GM12872 (cell line): ENCODE results near the gene RNF148.

ENCODE experiments used
- CTCF ChIP-seq: IDR thresholded peaks from 3 replicates; pipeline ENCODE4 v1.5.1; 2011; ENCODE audit warnings: low read depth, mild to moderate bottlenecking, low read length, moderate library complexity; ENCODE audit not compliant: insufficient read depth

Gene RNF148

GRCh38 chr7:122677149-122677548 lies 25.6 kb downstream of the RNF148 start:
- TF ChIP-seq CTCF: no peak

- TF ChIP-seq CTCF: no peak
Measured at GRCh38 chr7:122676466-122676865, 26.3 kb downstream of the RNF148 start.

GRCh38 chr7:122675621-122676020 lies 27.1 kb downstream of the RNF148 start:
- no peak for TF ChIP-seq CTCF

GRCh38 chr7:122675011-122675410 lies 27.7 kb downstream of the RNF148 start:
- no peak for TF ChIP-seq CTCF

GRCh38 chr7:122674502-122674901 lies 28.2 kb downstream of the RNF148 start:
- no peak for TF ChIP-seq CTCF

GRCh38 chr7:122673951-122674350 lies 28.8 kb downstream of the RNF148 start:
- no peak for TF ChIP-seq CTCF

GRCh38 chr7:122672536-122672935 lies 30.2 kb downstream of the RNF148 start:
- TF ChIP-seq CTCF: no peak

GRCh38 chr7:122663733-122664132 lies 39.0 kb downstream of the RNF148 start:
- TF ChIP-seq CTCF: no peak
